GM12878 (cell line): Measurements from ENCODE around the gene ENPP1. TPM values are rescaled to one million over a fixed set of nuclear protein-coding genes. Genes with fewer than 3 reads are reported as not detected.

Experiments used
- ATAC-seq: fragments of 200-7000 bp; cut with Tn5 transposase; 3 replicates; pipeline ENCODE4 v1.9.1; 2020; ENCODE audit warnings: mild to moderate bottlenecking, moderate library complexity
- BruUV-seq: library from RNA; stranded (reverse); fragments of 400-500 nt; replicated peaks from 2 replicates; lab custom pipeline; 2021; lab: Mats Ljungman, UMichigan
- CTCF ChIA-PET: fragments of 300-600 bp; sonication (Branson Sonifier 250); formaldehyde crosslinking; extraction: SDS; loops from one replicate; lab custom pipeline; 2021; ENCODE audit warnings: inconsistent platforms; lab: Yijun Ruan, JAX
- POLR2A ChIA-PET: fragments of 350-600 bp; formaldehyde crosslinking; extraction: SDS; loops from one replicate; lab custom pipeline; 2021; ENCODE audit warnings: inconsistent platforms; lab: Charles Lee
- RAD21 ChIA-PET: fragments of 300-600 bp; sonication (Branson Sonifier 250); formaldehyde crosslinking; loops from one replicate; lab custom pipeline; 2023; ENCODE audit warnings: antibody characterized with exemption; ENCODE audit not compliant: unreplicated experiment; lab: Charles Lee
- SMC1A ChIA-PET: fragments of 300-600 bp; sonication (Branson Sonifier 250); formaldehyde crosslinking; loops from one replicate; lab custom pipeline; 2023; ENCODE audit not compliant: unreplicated experiment, uncharacterized antibody; lab: Charles Lee
- DNase-seq: peaks from one replicate; pipeline ENCODE4 v3.0.0-alpha.2; 2011; ENCODE audit warnings: low read depth, low spot score
- FAIRE-seq: peaks from 3 replicates; lab custom pipeline; 2011; peaks lifted over from hg19 to GRCh38; lab: Jason Lieb, UNC
- H2AFZ ChIP-seq: 2 replicates; pipeline ENCODE4 v1.6.0; 2011; ENCODE audit warnings: low read depth, low read length, control low read depth; ENCODE audit not compliant: control insufficient read depth
- H3K27ac ChIP-seq: 2 replicates; pipeline ENCODE4 v1.5.1; 2011; ENCODE audit warnings: control low read depth; ENCODE audit not compliant: control insufficient read depth, insufficient read depth
- H3K27me3 ChIP-seq, 2 experiments: replicated peaks in 1 of 2; 2 replicates each; pipeline versions ENCODE4 v1.6.0 to v1.6.1; 2011; ENCODE audit warnings: low read length in 1 of 2; ENCODE audit not compliant: control insufficient read depth in 2 of 2, insufficient read depth in 2 of 2
- H3K36me3 ChIP-seq, 2 experiments: 2 replicates each; pipeline ENCODE4 v1.5.1; 2011; ENCODE audit warnings: low read length in 1 of 2; ENCODE audit not compliant: control insufficient read depth in 2 of 2, insufficient read depth in 2 of 2
- H3K4me1 ChIP-seq: 2 replicates; pipeline ENCODE4 v1.6.1; 2011; ENCODE audit warnings: mild to moderate bottlenecking, low read length, moderate library complexity, mixed read lengths; ENCODE audit not compliant: control insufficient read depth, insufficient read depth
- H3K4me2 ChIP-seq: 2 replicates; pipeline ENCODE4 v1.6.0; 2011; ENCODE audit warnings: control low read depth; ENCODE audit not compliant: control insufficient read depth, insufficient read depth
- H3K4me3 ChIP-seq: fragments of 200-600 bp; sonication (generic); 2 replicates; pipeline ENCODE4 v1.5.1; 2016
- H3K79me2 ChIP-seq: 2 replicates; pipeline ENCODE4 v1.6.0; 2011; ENCODE audit warnings: low read length; ENCODE audit not compliant: control insufficient read depth, insufficient read depth
- H3K9ac ChIP-seq: 2 replicates; pipeline ENCODE4 v1.8.0; 2011; ENCODE audit warnings: low read length, control low read depth, mixed read lengths; ENCODE audit not compliant: control insufficient read depth, insufficient read depth
- H3K9me3 ChIP-seq: replicated peaks from 3 replicates; pipeline ENCODE4 v1.5.1; 2011; ENCODE audit warnings: mild to moderate bottlenecking, low read length; ENCODE audit not compliant: control insufficient read depth, insufficient read depth
- H4K20me1 ChIP-seq: 2 replicates; pipeline ENCODE4 v1.6.0; 2011; ENCODE audit not compliant: control insufficient read depth, insufficient read depth
- CEBPZ ChIP-seq: fragments of 150-350 bp; IDR thresholded peaks from 2 replicates; pipeline ENCODE4 v1.6.1; 2016; ENCODE audit warnings: low read depth, low read length
- CUX1 ChIP-seq: IDR thresholded peaks from 2 replicates; pipeline ENCODE4 v1.6.1; 2012; ENCODE audit warnings: improper control_type of control experiment, low read depth, low read length; ENCODE audit not compliant: insufficient replicate concordance
- MTA3 ChIP-seq: IDR thresholded peaks from 2 replicates; pipeline ENCODE4 v1.6.1; 2012; ENCODE audit warnings: low read length, inconsistent platforms, borderline replicate concordance
- PBX3 ChIP-seq: IDR thresholded peaks from 2 replicates; pipeline ENCODE4 v1.6.1; 2011; ENCODE audit warnings: mild to moderate bottlenecking, low read depth, low read length, moderate library complexity; ENCODE audit not compliant: insufficient replicate concordance
- RAD21 ChIP-seq: IDR thresholded peaks from 2 replicates; pipeline ENCODE4 v1.6.1; 2011; ENCODE audit warnings: mild to moderate bottlenecking, low read depth, low read length, moderate library complexity; ENCODE audit not compliant: insufficient read depth
- ZNF274 ChIP-seq: IDR thresholded peaks from one replicate; pipeline ENCODE4 v1.8.0; 2011; ENCODE audit not compliant: insufficient read length, insufficient read depth
- WGBS: methylation state at CpG from one replicate; pipeline ENCODE4 v1.1.6; 2016; ENCODE audit warnings: low lambda C conversion rate; ENCODE audit not compliant: insufficient replicate concordance, insufficient coverage; ENCODE audit errors: missing lambda C conversion rate; 5-methylcytosine and 5-hydroxymethylcytosine counted together
- in situ Hi-C: fragments of 300-500 bp; cut with MboI; formaldehyde crosslinking; loops from 9 replicates; pipeline ENCODE4 v1.14.3; 2018; ENCODE audit warnings: mixed read lengths
- intact Hi-C: fragments of 100-400 bp; cut with micrococcal nuclease; formaldehyde crosslinking; loops from one replicate; pipeline ENCODE4 v1.14.2; 2022; ENCODE audit not compliant: unreplicated experiment
- polyA plus RNA-seq, 11 experiments: library from polyadenylated mRNA; depleted of rRNA in 4 of 11; unstranded in 6 of 11; stranded (reverse) in 5 of 11; fragments of >200 nt; fragmentation: Nextera tagmentation in 4 of 11; fragmentation: Illumina TruSeq in 1 of 11; extraction: Ambion mirVana in 4 of 11; extraction: Trizol in 1 of 11; gene quantifications; 1 replicate in 1 of 11; 2 replicates in 10 of 11; pipeline versions ENCODE4 v1.2.1 to v1.2.3, GENCODE V29; 2011 to 2016; ENCODE audit warnings: inconsistent platforms in 2 of 11, missing spikeins in 2 of 11, low read depth in 1 of 11
- total RNA-seq, 4 experiments: library from RNA; depleted of rRNA in 3 of 4; stranded (reverse); fragments of >200 nt in 3 of 4; fragmentation: Illumina TruSeq in 1 of 4; extraction: Trizol in 1 of 4; gene quantifications; 2 replicates each; pipeline versions ENCODE4 v1.2.1 to v1.2.3, GENCODE V29; 2013 to 2021

ENPP1 gene
- total and polyA plus RNA-seq, 10 of the 15 experiments (the other 5 are each of a cell fraction or from before 2014, with no cell fraction given) = 0.03 to 0.05 TPM; not detected in 8

GRCh38 chr6:131846023-131846663 lies 38.3 kb downstream of the ENPP1 start:
- H3K4me2 ChIP-seq = no peak overlapping the region
- in situ Hi-C loops (no loop called here), intact Hi-C loops (no loop called here)
- no peak overlapping the region for H3K9ac ChIP-seq
- SMC1A ChIA-PET = no interaction called here
- H3K36me3 ChIP-seq = no peaks in the 10 kb centered on the region
- RAD21 ChIA-PET = interaction anchor here (0.6 kb wide), 1 partner anchor 36 kb away, joined by 4 read pairs; no protein-coding TSS in a partner anchor
- no peaks in the 10 kb centered on the region for H4K20me1 ChIP-seq
- H3K27ac ChIP-seq = no peak overlapping the region
- H2AFZ ChIP-seq = no peak overlapping the region
- DNase-seq = no peak
- 22% methylated on average over 7 of the region's 7 CpGs for WGBS
- no peaks in the 10 kb centered on the region for H3K79me2 ChIP-seq
- H3K4me3 ChIP-seq = no peak overlapping the region
- no peak for ATAC-seq
- H3K9me3 ChIP-seq = no peaks in the 10 kb centered on the region
- TF ChIP-seq CEBPZ (no peak), ZNF274 (no peak)
- POLR2A ChIA-PET = no interaction called here
- H3K27me3 ChIP-seq = no peaks in the 10 kb centered on the region
- no peaks in the 10 kb centered on the region for H3K4me1 ChIP-seq
- CTCF ChIA-PET = no interaction called here
- FAIRE-seq = no peak
- BruUV-seq = no TSS peak

- Histone ChIP-seq H3K79me2 (no peaks in the 10 kb centered on the region), H2AFZ (no peak overlapping the region), H3K4me2 (no peak overlapping the region), H3K4me1 (no peaks in the 10 kb centered on the region), H3K36me3 (no peaks in the 10 kb centered on the region), H3K27me3 (no peaks in the 10 kb centered on the region), H3K27ac (no peak overlapping the region), H3K4me3 (no peak overlapping the region), H4K20me1 (no peaks in the 10 kb centered on the region), H3K9ac (no peak overlapping the region), H3K9me3 (no peaks in the 10 kb centered on the region)
- WGBS = 6% methylated on average over 2 of the region's 2 CpGs
- intact Hi-C loops (no loop called here), in situ Hi-C loops (no loop called here)
- CTCF ChIA-PET = no interaction called here
- no peak for FAIRE-seq
- DNase-seq = no peak
- POLR2A ChIA-PET = no interaction called here
- no peak for ATAC-seq
- RAD21 ChIA-PET = no interaction called here
- SMC1A ChIA-PET = no interaction called here
- BruUV-seq = no TSS peak
- TF ChIP-seq MTA3 = no peak
- no peak for TF ChIP-seq CUX1
- no peak for TF ChIP-seq PBX3
- TF ChIP-seq RAD21 = no peak
These were observed 39.1 kb downstream of the ENPP1 start for GRCh38 chr6:131846905-131847304.
